Measurements from ENCODE around the gene HNF4A. TPM values are rescaled to one million over a fixed set of nuclear protein-coding genes. Genes with fewer than 3 reads are reported as not detected.
"Not testable (repeated sequence)": the region's sequence is repeated elsewhere in the genome, so short reads cannot be mapped to it uniquely, and the experiment has no call there.

The HNF4A gene
- total RNA-seq, 1 donor from 2014 or later, result not detected

DNA sequence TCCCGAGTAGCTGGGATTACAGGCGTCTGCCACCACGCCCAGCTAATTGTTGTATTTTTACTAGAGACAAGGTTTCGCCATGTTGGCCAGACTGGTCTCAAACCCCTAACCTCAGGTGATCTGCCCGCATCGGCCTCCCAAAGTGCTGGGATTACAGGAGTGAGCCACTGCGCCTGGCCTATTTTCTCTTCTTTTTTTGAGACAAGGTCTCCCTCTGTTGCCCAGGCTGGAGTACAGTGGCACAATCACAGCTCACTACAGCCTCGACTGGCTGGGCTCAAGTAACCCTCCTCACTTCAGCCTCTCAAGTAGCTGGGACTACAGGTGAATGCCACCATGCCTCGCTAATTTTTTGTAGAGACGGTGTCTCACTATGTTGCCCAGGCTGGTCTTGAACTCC lies 9.6 kb upstream of the HNF4A start:
- DNase-seq, result not testable (repeated sequence)

DNA sequence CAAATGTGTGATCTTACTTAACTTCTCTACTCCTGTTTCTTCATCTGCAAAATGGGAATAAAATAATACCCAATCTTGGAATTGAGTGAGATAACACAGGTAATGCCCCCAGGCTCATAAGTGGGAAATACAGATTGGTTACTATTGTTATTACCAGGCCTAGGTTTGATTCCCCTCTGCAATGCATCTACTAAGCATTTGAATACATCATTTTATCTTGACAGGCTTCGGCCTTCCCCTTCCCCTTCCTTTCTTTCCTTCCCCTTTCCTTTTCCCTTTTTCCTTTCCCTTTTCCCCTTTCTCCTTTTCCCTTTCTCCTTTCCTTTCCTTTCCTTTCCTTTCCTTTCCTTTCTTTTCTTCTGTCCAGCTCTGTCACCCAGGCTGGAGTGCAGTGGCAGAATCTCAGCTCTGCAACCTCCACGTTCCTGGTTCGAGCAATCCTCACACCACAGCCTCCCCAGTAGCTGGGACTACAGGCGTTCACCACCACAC lies 7.3 kb upstream of the HNF4A start:
- no peak for DNase-seq

DNA sequence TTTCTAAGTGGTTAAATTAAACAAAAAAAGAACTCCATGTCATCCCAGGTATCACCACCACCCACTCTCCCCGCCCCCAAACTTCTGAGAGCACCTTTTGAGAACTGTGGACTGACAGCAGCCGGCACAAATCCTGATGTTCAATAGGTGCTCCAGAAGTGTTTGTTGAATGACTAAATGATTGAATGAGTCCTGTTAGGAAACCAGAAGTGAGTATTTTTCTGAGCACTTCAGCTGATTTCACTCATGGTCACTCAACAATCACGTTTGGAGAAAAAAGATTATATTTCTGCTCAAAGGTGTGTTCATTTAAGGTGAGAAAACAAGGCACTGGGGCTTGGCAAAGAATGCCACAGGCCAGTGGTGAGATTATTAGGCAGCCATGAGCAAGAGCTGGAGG lies 6.2 kb upstream of the HNF4A start:
- DNase-seq, result no peak

DNA sequence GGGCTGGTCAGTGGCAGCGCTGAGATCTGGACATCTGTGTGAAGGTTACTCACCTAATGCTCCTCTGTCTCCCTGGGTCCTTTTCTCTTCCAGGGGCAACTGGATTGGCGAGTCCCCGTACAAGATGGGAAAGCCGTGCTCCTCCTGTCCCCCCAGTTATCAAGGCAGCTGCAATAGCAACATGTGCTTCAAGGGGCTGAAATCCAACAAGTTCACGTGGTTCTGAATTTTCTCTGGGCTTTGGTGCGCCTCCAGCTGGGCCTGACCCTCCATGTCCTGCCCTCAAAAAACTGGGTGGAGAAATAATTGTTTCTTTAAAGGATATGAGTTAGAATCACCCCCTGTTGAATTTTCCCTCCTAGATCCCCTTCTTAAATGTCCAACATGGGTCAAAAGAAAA lies 4.9 kb upstream of the HNF4A start:
- DNase-seq, result no peak

DNA sequence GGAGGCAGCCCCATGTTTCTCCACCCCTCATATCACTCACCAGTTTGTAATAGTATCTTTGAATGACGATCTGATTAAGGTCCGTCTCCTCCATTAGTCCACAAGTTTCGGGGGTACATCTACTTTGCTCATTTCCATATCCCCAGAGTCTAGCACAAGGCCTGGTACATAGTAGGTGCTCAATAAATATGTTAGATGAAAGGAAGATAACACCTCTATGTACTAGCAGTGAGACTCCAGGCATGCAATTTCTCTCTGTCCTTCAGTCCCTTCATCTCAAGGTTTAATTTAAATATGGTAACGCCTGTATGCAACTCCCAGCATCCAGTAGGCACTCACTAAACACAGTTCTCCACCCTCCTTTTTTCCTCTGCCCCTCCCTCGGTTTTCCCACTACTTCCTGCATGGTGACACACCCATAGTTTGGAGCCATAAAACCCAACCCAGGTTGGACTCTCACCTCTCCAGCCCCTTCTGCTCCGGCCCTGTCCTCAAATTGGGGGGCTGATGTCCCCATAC lies 461 bp upstream of the HNF4A start:
- no peak for DNase-seq

DNA sequence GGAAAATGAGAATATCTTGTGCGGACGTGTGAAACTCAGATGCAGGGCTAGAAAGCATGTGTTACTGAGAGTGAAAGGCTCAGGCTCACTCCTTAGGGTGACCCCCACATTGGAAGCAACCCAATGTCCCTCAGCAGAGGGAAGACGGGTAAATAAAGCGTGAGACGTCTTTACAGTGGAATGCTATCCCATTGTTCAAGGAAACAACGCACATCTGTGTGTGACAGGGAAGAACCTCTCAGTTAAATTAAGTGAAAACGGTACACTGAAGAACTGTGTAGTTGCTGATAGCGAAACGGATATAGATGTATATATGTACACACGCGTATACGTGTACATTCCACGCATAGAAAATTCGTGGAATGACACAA lies 839 bp downstream of the HNF4A start:
- DNase-seq, result no peak

DNA sequence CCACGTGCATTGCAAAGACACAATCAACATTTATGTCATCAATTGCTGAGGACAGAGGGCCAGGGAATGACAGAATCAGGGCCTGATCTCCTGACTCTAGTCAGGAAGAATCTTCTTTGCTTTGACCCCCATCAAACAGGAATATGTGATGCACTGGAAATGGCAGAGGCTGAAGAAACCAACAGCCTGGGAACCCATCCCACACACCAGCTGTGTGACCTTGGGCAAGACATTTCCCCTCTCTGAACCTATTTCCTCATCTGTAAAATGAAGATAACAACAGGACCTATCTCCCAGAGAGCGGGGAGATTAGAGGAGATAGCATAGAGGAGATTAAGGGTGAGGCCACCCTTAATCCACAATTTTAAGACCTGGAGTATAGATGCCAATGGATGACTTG lies 1.5 kb downstream of the HNF4A start:
- DNase-seq, result no peak

DNA sequence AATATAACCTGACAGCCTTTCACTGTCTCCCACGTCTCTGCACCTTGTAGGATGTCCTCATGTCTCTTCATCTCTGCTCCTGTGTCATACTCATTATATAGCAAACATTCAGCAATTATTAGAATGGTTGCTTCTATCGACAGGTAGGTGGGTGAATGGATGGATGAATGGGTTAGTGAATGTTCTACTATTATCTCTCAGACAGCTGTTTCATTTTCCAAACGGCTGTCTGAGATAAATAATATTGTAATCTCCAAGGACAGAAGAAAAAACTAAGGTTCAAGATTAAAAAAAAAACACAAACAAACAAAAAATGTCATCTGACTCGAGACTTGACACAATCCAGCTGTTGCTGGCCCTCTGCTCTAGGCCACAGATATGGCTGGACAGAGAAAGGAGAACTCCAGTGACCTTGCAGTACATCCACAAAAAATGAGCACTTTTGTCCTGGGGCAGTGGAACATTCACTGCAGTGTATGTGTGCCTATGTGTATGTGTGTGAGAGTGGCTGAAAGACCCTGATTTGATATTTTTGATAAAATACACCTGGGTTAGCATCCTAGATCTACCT lies 2.1 kb downstream of the HNF4A start:
- DNase-seq, result no peak

DNA sequence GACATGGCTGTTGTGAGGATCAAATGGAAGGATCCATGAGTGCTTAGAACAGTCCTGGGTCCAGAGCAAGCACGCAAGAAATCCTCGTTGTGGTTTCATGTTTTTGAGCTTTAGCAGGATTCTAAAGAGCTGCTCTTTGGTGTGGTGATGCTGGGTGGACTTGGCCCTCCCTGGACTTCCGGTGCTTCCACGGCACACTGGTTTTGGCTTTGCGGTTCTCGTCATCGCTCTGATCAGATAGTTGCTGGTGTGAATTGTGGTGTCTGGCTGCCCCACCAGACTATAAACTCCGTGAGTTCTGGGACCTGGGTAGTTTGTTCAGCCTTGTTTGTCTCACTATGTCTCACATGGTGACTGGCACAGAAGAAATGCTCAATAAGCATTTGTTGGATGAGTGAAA lies 3.3 kb downstream of the HNF4A start:
- DNase-seq, result no peak

DNA sequence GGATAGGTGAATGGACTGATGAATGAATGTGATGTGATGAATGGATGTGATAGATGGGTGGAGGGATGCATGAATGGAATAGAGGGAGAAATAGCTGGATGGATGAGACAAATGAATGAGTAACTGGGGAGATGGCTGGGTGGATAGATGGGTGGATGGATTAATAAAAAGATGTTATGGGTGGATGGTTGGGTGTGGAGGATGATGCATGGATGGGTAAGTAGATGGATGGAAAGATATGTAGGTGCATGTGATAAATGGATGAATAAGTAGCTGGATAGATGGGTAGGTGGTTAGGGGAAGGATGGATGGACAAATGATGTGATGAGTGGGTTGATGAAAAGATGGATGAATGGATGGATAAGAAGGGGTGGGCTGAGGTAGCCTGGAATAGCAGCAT lies 4.7 kb downstream of the HNF4A start:
- DNase-seq, result no peak

DNA sequence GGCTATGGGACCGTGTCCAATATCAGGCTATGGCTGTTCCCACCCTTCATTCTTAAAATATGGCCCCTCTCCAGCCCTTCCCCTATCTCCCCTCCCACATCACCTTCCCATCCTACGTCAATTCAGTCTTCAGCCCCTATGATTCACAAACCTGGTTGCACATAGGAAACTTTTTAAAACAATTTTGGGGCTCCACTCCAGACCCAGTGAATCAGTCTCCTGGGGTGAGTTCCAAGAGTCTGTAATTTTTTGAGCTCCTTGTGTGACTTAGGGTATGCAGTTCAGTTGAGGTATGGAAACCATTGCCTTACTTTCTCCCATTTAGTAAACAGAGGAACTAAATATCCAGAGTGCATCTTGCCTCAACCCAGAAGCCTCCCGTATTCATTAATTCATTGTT lies 5.5 kb downstream of the HNF4A start:
- no peak for DNase-seq

DNA sequence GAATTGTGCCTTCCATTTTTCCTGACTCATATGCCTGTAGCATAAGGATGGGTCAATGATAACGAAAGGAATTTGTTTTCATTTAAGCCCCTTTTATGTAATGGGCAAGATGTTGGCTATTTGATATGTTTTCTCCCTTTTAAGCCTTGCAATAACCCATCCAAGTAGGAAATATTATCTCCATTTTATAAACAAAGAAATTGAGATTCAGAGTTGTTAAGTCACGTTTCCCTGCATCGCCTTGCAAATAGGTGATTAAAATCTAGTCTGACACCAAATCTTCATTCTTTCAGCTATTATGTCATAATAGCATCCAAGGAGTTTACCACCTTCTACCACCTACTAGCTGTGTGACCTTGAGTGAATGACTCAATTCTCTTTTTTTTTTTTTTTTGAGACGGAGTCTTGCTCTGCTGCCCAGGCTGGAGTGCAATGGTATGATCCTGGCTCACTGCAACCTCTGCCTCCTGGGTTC lies 7.0 kb downstream of the HNF4A start:
- DNase-seq, result no peak

DNA sequence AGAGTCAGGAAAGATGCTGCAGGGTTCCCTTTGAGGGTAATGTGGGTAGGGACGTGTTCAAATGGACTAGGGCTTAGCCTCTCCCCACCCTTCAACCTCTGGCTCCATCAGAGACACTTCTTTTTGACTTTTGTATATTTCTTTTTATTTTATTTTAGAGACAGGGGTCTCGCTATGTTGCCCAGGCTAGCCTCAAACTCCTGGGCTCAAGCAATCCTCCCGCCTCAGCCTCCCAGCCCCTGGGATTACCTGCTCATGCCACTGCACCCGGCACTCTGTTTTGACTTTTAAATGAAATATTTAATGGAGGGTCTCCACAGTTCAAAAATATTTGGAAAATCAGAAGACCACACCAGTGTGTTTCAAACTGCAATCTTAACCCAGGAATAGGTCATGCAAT lies 8.6 kb downstream of the HNF4A start:
- DNase-seq, result no peak

DNA sequence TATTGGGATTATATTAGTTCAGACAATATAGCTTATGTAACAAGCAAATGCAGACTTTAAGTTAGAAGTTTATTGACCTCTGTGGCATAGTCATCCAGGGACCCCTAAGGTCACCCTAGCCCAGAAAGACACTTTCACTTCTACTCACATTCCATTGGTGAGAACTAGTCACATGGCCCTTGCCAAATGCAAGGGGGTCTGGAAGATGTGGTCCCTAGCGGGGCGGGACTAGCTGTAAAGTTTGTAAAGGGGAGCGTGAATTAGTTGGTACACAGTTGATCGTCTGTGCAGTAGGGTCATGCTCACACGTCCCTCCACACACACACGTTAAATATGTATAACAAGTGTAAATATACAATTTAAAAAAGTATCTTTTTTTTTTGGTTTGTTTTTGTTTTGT lies 9.3 kb downstream of the HNF4A start:
- DNase-seq, result no peak

DNA sequence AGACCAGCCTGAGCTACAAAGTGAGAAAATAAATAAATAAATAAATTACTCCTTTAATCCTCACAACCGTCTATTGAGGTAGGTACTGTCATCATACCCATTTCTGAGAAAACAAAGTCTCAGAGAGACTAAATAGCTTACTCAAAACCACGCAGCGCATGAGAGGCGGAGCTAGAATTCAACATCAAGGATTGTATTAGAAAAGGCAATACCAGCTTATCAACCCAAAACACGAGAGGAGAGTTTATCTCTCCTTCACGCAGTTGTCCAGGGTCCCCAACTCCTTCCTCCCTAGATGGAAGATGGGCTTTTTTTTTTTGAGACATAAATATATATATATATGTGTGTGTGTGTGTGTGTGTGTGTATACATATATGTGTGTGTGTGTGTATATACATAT lies 12.2 kb downstream of the HNF4A start:
- no peak for DNase-seq

DNA sequence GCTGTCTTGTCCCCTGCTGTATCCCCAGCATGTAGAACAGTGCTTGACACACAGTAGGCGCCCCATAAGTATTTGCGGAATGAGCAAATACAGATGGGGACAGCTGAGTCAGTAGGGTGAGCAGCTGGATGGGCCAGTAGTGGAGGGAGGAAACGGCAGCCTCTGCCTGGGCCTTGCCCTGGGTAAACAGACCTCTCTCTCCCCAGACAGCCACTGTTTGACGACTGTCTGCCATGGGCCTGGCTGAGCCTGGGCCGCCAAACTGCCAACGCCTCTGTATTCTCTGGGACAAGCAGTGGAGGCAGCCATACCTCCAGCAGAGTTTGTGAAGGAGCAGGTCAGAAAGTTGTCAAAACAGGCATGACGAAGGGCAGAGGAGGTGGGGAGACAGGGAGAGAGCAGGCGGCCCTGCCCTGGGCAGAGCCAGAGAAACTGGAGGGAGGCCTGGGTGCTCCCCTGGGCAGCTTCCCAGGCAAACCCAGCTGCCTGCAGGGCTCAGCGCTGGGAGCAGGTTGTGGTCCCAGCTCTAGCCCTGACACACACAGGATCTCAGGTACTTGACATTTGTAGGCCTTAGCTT lies 15.2 kb downstream of the HNF4A start:
- no peak for DNase-seq

DNA sequence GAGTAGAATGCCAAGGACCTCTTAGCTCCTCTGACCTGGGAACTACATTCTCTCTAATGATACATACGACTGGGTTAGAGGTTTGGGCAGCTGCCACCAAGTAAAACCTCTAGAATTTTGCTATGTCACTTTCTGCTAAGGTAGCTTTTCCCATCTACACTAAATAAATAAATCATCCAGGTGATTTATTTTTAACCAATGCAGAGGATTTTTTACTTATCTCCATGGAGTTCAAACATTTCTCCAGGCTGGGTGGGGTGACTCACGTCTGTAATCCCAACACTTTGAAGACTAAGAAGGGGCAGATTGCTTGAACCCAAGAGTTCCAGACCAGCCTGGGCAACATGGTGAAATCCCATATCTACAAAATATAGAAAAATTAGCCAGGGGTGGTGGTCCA lies 27.1 kb downstream of the HNF4A start:
- DNase-seq, result no peak

DNA sequence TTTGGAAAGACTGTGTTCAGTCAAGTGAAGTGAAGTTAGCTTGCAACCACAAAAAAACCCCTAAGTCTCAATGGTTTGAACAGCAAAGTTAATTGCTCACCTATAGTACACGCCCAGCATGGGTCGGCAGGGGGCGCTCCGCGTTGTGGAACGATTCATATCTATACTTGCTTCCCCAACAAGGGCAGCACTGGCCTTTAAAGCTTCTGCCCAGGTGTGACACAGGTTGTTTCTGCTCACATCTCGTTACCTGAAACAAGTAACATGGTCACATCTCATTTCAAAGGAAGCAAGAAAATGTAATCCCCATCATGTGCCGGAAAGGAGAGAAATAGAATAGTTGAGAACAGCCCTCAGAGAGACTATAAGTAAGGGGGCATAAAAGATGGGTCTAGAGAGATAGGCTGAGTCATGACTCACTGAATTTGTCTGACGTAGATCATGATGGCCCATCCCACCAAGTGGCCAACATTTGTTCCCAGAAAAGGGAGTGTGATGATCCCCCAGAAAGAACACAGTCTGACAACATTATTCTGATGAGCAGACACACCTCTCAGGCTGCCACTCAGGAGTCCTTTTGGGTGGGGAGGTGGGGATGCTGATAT lies 29.0 kb downstream of the HNF4A start:
- peak; percentile 78 for DNase-seq

DNA sequence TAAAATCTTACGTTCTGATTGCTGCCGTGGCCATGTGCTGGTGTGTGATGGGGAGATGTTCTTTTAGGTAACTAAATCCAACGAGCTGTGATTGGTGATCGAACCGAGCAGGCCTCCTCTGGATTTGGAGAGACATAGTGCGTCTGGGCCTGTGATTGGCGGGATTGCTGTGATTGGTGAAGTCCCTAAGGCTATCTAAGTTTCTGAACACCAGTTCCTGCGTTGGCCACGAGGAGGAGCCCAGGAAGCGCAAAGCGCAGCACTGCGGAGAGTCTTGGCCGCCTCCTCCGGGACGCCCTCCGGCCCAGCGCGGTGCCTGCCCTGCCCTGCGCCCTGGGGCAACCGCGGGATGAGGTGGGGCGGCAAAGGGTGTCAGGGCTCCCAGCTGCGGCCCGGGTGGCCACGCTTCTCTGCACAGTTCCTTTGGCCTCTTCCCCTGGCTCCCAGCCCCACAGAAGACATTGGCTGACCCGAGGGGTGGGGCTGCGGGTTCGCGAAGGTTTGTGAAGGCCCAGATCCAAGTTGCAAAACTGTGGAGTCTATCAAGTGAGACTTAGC lies 33.0 kb downstream of the HNF4A start:
- peak; percentile 53 for DNase-seq

DNA sequence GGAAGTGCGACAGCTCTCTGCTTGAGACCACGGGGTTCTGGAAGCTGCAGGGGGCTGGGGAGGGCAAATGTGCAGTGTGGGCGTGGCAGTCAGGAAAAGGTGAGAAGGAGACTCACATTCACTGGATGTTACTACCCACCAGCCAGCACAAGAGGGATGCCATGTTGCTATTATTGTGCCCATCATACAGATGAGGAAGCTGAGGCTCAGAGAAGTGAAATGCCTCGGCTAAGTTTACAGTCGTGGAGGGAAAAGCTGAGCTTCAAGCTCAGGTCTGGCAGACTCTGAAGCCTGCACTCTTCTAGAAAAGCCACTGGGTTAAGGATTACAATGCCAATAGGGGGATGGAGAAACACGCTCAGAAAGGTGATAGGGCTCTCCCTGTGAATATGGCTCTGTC lies 34.4 kb downstream of the HNF4A start:
- DNase-seq, result no peak

DNA sequence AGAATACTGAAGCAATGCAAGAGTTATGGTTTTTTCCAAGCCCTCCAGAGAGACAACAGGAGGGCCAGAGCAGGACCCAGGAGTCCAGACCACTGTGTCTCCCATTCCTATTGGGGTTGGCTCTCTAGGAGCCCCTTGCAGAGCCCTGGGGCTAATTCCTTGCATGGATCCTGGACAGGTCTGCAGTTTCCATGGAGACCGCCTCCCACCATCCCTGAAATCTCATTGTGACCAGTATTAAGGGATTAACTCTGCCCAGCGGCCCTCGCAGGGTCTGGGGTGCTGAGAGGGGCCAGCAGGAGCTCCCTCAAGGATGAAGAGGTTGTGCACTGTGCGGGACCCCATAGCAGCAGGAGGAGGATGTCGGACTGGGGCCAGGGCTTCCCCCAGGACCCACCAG lies 34.8 kb downstream of the HNF4A start:
- DNase-seq, result no peak

DNA sequence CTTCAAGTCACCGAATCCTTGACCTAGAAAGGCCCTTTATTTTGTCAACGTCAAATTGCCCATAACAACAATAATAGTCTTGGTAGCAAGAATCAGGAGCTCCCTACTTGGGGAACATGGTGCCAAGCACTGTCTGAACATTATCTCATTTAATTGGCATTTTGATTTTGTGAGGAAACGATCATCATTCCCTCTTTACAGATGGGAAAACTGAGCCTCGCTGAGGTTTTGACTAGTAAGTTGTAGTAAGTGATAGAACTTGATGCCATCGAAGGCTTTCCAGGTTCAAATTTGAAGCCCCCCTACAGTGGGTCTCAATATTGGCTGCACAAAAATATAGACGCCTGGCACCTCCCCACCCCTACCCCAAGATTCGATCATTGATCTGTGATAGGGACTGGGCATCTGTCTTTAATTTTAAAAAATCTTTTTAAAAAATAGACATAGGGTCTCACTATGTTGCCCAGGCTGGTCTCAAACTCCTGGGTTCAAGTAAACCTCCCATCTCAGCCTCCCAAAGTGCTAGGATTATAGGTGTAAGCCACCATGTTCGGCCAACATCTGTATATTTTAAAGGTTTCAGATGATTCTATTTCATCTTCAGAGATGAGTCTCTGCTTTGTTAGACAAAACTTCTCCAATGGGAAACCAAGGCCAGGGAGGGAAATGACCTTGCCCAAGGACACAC lies 36.7 kb downstream of the HNF4A start:
- DNase-seq, result no peak
